CD4-positive, alpha-beta T cell treated with Interleukin-17A for 1 hour (primary cell): ENCODE measurements around the gene SIDT1.
"Not testable (repeated sequence)": the region's sequence is repeated elsewhere in the genome, so short reads cannot be mapped to it uniquely, and the experiment has no call there.

ENCODE experiments used
- DNase-seq: peaks from one replicate; pipeline ENCODE4 v3.0.0-alpha.2; 2020

The SIDT1 gene

GRCh38 chr3:113600418-113601182 lies 68.2 kb downstream of the SIDT1 start:
- no peak for DNase-seq

DNA sequence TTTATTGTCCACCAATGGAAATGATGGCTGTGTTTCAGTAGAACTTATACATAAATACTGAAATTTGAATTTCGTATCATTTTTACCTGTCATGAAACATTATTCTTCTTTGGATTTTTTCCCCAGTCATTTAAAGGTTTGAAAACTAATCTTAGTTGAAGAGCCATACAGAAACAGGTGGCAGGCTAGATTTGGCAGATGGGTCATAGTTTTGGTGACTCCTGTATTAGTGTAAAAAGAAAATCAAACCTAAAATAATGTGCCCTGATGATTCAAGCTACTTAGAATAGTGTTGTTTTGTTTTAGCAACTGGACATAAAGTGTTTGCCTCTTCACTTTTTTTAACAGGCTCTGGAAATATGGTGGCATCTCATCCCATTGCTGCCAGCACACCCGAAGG lies 68.9 kb downstream of the SIDT1 start:
- no peak for DNase-seq

DNA sequence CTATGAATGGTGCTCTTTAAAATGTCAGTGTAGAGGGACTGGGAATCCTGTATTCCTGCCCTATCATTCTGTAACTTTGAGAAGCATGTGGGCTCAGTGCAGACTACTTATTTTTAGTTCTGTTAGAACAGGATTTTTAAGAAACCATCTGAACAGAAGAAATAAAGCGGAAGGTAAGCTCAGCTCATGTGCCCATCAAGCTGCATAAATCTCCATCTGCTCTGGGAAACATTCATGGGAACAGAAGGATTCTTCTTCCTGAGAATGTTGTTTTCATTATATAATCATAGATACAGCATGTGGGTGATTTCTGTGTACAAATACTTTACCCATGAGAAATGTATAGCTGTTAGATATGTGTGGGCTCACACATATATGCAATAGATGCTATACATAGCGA lies 69.9 kb downstream of the SIDT1 start:
- DNase-seq = no peak

DNA sequence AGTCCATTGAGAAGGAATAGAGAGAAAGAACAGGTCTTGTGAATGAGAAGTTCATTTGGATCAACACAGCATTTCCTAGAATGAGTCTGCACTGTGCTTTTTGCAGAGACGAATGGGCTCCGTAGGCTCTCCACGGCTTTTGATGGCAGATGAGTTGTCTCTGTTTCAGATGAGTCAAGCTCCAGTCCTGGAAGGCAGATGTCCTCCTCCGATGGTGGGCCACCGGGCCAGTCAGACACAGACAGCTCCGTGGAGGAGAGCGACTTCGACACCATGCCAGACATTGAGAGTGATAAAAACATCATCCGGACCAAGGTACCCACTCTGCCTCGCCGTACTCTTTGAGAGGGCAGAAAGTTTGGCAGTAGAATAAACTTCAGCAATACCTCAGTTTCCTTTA lies 70.5 kb downstream of the SIDT1 start:
- DNase-seq = no peak

DNA sequence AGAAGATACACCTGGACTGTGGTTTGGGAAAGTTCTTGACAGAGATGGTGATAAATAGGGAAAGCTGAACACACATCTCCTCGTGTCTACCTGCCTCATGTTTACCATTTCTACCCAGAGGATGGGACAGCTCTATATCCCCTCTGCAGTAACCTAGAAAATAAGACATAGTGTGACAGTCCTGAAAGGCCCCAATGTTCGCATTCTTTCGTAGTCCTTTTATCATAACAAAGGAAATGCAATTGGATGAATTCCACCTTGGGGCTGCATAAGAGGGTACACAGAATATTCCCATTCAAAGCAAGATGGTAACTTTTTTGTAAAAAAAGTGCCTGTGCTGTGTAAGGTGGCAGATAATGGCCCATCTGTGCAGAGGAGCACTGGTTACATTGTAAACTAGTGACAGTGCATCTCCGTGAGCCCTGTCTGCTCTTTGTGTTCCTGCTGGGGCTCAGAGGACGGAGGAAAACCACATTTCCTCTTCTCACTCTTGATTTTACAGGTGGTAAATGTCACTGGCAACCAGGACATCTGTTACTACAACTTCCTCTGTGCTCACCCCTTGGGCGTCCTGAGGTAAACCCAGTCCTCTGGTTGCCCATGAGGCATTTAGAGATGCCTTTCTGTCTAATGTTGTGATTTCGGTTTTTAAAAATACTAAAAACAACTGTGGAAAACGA lies 74.3 kb downstream of the SIDT1 start:
- peak; percentile 53 for DNase-seq

- DNase-seq = no peak
Observed at GRCh38 chr3:113607219-113607596, 74.9 kb downstream of the SIDT1 start.

DNA sequence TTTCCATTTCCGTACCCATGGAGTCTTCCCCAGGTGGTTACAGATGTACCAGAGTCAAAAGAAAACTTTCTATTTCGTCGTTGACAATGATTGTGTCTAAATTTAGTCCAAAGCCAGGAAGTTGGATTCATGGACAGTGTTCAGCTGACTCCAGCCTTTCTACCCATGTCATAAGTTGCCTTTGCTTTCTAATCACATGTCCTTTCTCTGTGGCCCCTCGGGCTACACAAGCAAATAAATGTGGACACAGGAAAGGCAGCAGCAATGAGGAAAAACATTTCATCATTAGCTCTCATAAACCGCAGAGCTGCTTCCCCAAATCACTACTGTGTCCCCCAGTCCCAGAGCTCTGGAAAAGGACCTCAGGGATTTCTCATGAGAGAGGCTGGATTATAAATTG lies 82.0 kb downstream of the SIDT1 start:
- DNase-seq = no peak

GRCh38 chr3:113615976-113616375 lies 83.6 kb downstream of the SIDT1 start:
- no peak for DNase-seq

- no peak for DNase-seq
Observed at GRCh38 chr3:113617726-113618125, 85.4 kb downstream of the SIDT1 start.

- no peak for DNase-seq
Observed at GRCh38 chr3:113620091-113620490, 87.7 kb downstream of the SIDT1 start.

DNA sequence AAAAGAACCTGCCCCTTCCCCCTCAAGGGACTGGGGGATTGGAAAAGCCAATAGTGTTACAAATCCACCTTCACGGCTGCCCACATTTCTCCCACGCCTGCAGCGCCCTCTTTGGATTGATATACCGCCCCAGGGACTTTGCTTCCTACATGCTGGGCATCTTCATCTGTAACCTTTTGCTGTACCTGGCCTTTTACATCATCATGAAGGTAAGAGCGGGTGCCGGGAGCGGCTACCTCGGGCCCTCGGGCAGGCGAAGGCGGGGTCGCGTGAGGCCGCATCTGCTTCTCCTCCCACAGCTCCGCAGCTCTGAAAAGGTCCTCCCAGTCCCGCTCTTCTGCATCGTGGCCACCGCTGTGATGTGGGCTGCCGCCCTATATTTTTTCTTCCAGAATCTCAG lies 91.0 kb downstream of the SIDT1 start:
- DNase-seq = no peak

GRCh38 chr3:113623811-113624210 lies 91.5 kb downstream of the SIDT1 start:
- DNase-seq = no peak

DNA sequence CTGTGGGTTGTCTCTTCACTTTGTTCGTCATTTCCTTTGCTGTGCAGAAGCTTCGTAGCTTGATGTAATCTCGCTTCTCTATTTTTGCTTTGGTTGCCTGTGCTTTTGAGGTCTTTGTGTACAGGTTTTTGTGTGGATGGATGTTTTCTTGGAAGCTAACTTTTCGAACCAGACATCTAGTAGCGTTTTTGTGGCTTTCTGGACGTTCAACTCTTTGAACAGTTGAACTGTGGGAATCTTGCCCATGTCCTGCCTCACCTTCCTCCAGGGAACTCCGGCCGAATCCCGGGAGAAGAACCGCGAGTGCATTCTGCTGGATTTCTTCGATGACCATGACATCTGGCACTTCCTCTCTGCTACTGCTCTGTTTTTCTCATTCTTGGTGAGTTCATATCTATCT lies 93.5 kb downstream of the SIDT1 start:
- DNase-seq = no peak

DNA sequence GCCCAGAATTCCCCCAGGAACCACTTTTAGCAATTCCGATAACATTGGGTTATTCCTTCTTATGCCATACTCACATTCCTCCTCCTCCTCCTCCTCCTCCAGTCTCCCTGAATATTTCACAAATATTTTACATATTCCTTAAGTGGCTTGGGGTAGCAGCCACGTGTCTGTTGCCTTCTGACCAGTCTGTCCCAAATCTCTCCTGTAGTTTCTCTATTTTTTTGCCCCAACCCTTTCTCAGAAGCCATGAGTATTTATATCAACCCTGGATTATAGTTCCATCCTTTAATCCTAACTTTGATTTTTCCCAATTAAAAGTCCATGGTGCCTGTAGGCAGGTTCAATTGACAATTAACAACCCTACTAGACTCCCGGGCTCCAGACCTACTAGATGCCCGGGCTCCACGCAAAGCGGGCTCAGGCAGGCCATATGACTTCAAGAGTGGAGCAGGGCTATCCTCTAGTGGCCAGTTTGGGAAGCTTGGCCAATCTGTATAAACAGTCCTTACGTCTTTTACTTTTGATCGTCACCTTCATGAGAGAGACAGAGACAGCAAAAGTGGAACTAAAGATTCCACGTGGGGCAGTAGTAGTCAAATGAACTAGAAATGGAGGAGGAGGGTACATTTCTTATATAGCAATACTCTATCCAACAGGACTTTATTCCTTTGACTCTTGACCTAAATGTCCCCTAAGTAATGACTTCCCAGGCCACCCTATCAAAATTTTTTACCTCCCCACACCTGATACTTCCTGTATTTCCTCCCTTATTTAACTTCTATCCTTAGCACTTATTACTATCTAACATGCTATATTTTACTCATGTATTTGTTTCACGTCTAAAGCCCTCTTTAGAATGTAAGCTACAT lies 94.4 kb downstream of the SIDT1 start:
- DNase-seq = peak; percentile 20

- no peak for DNase-seq
Observed at GRCh38 chr3:113628316-113628715, 96.0 kb downstream of the SIDT1 start.

- no peak for DNase-seq
Observed at GRCh38 chr3:113628788-113629187, 96.4 kb downstream of the SIDT1 start.

DNA sequence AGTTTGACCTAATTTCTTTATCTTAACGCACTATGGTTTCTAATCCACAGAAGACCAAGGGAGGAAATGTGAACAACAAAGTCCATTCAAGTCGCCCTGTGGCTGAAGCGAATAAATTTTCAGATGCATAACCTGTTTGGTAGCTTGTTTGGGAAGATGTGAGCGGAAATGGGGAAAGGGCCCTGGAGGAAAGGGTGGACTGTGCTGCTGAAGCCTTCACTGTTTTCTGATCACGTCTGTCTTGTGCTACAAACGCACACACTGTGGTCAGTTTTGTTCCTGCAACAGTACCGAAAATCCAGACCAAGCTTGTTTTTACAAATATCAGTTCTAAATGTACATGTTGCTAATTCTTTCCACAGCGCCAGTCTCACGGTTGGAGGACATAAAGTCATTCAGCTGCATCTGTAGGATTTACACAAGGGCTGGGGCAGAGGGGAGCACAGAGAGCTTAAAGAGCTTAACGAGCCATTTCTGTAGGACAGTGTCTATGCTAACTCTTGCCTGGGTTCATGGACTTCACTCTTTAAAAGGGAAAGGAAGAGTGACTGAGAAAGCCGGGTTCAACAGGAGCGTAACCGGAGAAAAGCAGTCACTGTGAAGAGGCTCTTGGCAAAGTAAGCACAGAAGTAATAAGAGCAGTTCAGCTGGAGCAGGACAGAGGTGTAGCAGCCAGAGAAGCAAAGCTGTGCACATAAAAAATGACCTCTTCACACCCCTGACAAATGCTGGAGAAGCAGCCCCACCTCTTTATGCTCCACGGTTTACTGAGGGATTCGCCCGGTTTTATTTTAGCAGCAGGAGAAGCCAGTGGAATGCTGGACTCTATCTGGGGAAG lies 97.4 kb downstream of the SIDT1 start:
- no peak for DNase-seq

GRCh38 chr3:113630956-113631542 lies 98.7 kb downstream of the SIDT1 start:
- DNase-seq = no peak

- DNase-seq = no peak
Observed at GRCh38 chr3:113631573-113631972, 99.2 kb downstream of the SIDT1 start.

GRCh38 chr3:113634782-113635474 lies 102.6 kb downstream of the SIDT1 start:
- no peak for DNase-seq

DNA sequence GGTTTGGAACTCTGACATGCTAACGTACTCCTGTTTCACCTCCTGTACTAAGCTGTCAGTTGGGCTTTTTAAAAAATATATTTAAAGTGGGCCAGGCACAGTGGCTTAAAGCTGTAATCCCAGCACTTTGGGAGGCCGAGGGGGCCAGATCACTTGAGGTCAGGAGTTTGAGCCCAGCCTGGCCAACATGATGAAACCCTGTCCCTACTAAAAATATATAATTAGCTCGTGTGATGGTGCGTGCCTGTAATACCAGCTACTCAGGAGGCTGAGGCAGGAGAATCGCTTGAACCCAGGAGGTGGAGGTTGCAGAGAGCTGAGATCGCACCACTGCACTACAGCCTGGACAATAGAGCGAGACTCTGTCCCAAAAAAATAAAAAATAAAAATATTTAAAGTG lies 103.7 kb downstream of the SIDT1 start:
- DNase-seq = not testable (repeated sequence)

DNA sequence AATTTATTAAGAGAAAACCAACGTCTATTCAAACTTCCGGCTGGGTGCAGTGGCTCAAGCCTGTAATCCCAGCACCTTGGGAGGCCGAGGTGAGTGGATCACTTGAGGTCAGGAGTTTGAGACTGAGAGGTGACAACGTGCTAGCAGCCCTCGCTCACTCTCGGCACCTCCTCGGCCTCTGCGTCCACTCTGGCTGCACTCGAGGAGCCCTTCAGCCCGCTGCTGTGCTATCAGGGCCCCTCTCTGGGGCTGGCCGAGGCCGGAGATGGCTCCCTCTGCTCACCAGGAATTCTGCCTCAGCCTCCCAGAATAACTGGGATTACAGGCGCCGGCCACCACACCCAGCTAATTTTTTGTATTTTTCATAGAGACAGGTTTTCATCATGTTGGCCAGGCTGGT lies 105.4 kb downstream of the SIDT1 start:
- no peak for DNase-seq
